NCI-H187 (cell line): Measurements from ENCODE around the gene DUSP6.
A peak's percentile ranks its signal among the peaks of the same experiment; 100 is the strongest.

Experiments
- DNase-seq, 2 experiments: peaks; one replicate each; lab custom pipeline; 2025; lab: John Stamatoyannopoulos, UW

Gene DUSP6, protein sequence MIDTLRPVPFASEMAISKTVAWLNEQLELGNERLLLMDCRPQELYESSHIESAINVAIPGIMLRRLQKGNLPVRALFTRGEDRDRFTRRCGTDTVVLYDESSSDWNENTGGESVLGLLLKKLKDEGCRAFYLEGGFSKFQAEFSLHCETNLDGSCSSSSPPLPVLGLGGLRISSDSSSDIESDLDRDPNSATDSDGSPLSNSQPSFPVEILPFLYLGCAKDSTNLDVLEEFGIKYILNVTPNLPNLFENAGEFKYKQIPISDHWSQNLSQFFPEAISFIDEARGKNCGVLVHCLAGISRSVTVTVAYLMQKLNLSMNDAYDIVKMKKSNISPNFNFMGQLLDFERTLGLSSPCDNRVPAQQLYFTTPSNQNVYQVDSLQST

DNA sequence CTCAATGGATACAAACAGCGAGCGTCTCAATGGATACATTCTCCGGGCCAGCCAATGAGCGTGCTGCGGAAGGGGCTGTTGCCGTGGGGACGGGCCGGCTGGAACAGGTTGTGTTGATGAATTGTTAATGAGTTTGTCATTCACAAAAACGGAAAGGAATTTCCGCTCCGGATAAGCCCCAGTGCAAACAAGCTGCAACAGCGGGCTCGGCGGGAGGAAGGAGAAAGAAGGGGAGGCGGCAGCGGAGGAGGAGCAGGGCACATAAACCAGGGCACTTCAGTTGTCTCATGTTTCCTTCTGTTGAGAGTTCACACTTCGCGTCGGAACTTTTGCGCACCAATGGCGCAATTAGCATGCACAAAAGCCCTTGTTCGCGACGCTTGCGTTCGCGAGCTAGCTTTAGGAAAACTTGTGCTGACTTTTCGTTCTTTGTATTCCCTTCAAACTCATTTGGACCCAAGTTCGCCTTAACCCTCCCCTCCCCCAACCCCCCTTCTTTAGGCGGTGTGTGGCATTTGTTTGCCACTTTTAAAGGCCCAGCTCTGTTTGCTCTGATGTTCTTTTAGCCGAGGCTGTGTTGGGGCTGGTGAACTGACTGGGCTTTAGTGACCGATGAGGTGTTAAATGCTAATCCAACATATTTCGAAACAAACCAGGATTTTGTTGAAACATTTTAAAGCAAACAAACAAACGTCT lies at the start of gene DUSP6:
TSS of gene DUSP6 (minus strand) at position 10 of the 696 bp plus-strand sequence. CDS start 462 bp downstream, outside the sequence.
- DNase-seq = peak; percentile 87 to 94

DNA sequence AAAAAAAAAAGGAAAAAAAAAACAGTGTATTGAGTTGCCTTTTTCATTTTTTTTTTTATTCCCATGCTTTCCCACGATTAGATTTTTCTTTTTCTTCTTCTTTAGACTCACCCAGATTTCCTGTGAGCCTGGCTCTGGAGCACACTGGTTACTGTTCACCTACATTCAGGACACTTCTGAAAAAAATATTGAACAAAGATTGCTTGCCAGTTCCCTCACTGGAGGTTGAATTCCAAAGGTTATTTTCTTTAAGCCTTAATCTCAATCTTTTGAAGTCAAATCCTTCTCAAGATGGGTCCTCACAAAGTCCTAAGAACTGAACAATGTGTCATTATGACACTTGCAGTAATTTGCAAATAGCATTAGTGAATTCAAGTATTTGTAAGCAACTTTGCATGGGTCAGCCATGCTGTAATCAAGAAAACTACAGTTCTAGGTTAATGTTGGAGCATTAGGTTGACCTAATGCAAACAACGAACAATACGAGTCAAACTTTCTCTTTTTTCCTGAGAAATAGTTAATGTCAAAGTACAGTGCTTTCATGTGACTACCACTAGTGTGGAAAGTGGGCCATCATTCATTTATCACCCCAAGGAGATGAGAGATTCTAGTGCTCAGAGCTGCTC lies 49.2 kb upstream of the DUSP6 start:
- no peak for DNase-seq

DNA sequence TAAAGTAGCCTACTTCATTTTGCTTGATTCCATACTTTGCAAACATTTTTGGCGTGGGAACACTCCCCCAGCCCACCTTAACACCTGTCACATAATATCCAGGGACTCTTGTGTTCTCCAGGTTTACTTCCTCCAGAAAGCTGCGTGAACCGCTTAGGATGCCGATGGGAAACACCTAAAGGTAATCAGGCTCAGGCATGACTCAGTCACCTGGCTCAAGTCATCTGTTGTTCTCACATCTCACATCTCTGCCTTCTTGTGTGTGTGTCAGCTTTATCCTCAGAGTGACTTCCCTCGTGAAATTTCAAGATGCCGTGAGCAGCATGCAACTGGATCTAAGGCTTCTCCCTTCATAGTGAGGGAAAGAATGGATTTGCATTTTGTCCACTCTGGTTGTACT lies 48.1 kb upstream of the DUSP6 start:
- no peak for DNase-seq

DNA sequence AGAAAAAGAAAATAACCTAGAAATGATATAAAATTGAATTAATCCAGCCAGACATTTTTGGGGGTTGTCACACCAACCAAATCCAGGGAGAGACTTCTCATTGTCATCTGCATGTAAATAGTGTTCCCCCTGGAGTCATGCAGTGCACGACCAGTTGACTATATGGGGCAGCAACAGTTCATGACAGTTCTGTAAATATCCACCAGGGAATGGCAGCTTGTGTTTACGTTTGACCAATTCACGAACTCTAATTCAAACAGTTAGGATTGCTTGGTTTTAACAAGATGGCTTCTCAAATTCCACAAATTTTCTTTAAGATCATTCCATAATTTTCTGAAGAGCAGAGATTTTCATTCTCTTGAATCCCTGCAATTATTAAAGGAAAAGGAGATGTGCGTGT lies 43.4 kb upstream of the DUSP6 start:
- DNase-seq = no peak

DNA sequence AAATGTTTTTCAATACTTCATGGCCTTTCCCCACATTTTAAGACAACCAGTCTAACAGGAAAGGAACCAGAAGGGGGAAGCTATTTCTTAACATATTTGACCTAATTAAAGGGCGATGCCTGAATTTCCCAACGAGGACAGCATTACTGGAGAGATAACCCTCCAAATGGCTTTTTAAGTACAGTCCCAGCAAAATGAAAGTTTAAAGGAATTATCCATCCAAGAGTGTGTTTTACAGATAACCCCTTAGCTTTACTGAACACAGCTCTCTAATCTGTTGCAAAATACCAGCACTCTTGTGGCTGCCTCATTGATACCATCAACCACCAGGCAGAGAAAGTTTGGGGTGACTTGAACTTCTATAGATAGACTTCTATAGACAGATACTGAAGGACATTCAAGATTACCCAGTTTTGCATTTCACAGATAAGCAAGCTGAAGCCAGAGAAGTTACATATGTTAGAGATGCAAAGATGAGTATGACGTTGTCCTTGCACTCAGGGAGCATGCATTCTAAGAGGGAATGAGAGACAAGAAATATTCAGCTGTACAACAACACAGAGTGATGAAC lies 41.3 kb upstream of the DUSP6 start:
- no peak for DNase-seq

DNA sequence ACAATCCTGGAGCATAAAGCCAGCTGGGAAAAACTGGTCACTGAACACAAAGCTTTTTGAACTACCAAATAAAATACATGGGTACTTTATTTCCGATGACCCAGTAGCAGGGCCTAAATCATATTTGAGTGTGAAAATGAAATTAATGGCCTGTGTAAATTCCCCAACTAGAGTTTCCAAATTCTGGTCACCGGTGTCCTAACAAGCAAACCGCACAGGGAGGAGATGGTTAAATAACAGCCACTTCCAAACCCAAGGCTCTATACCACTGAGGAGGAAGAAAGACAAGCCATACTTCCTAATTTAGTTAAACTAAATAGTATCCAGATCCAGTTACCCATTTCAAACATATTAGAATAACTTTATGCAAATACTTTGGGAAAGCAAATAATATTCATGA lies 40.1 kb upstream of the DUSP6 start:
- no peak for DNase-seq

DNA sequence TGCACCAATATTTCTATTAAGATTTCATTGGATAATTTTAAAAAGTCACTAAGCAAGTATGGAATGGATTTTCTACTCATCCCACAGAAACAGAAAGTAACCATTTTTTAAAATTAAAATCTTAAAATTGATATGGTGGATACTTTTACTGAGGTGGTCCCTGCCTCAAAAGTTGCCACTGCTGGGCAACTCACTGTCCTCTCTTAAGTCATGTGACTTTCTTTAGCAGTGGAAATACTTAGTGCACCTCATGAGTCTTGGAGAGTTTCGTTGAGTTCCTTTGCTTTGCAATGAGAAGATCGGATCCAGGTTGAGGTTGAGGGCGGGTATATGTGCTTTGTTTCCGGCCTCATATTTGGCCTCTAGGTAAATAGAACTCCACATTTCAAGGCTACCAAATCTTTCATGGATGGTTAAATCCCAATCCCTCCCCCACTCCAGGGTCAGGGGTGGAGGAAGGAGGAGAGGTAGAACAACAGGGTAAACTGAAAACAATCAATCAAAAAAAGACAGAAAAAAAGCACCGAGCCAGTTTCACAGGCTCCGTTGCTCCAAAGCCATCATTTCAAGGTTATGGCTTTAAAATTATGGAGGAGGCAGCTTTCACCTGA lies 39.5 kb upstream of the DUSP6 start:
- no peak for DNase-seq

DNA sequence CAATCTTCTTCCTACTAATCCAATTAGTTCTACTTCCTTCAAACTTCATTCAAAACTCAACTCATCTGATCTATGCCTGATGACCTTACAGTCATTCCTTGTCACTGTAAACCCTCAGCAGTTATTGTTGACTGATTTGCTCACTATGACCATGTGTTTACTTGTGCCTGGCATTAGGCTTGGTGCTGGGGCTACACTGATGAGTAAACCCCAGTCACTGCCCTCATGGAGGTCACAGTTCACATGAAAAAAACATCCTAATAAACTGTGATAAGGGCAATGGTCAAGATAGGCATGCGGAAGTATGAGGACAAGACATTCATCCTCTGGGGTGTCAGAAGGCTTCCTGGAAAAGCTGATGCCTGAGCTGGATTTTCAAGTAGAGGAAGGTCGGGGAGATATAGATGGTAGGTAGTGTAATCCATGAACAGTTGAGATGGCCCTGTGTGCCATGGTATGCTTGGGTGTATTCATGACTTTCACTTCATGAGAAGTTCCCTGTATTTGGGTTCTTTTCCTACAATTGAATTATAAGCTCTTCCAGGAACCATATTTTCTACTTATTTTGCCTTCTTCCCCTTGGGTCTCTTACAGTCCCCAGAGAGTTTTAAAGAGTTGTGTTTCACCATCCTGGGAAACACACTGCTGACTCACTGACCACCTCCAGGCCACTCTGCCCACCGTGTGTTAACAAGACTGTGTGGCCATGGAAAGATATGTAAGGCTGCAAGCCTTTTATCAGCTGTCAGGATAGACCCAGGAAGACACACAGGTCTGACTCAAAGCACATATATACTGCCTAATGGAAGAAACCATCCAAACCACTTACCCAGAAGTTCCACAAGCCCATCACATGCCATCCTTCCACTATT lies 38.7 kb upstream of the DUSP6 start:
- no peak for DNase-seq

DNA sequence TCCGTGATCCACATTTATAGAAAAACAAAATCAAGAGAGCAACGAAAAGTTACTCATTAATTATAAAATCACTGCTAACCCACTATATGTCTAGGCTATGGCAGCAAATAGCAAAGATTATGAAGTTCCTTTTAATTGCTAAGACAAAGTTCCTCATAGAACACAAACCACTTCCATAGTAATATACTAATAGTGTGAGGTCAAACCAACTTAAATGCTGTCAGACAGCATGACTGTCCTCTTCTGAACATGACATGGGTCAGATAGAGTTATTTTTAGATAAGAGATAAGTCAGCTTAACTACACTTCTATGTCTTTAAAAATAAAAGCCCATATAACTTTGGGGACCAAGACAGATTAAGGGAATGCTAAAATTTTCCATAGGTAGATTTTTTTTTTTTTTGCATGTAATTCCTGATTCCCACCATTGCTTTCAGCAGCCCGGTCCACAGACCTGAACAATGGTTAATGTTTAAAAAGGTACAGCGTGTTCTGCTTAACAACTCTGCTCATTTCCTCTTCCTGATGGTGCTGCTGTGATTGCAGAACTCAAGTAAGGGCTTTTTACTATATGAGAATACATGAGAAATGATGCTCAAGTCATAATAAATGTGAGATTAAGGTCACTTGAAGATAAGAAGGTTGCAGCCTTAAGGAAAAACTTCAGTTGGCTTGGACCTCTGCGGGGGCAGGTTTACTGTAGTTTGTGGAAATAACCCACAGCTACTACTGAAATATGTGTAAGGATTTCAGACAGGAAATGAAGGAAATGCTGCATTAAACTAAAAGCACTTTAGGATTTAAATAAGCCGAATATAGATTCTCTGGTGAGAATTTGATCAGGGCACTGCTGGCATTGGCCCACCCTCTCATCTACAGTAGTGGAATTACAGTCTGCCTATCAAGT lies 37.7 kb upstream of the DUSP6 start:
- DNase-seq = no peak

DNA sequence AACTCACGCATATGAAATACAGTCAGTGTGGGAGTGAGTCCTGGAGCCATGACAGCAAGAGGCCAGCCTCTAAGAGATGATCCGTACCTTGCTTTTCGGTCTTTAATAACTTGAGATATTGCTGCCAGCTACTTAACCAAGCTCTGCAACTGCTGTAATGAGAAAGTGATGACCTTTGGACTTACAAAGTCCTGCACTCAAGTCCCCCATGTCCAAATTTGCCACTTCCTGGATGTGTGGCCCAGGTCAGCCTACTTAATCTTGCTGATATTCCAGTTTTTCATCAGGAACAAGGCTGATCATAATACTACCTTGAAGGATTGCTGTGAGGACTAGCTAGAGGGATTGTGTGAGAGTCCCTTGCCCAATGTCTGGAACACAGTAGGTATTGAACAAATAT lies 33.8 kb upstream of the DUSP6 start:
- no peak for DNase-seq

DNA sequence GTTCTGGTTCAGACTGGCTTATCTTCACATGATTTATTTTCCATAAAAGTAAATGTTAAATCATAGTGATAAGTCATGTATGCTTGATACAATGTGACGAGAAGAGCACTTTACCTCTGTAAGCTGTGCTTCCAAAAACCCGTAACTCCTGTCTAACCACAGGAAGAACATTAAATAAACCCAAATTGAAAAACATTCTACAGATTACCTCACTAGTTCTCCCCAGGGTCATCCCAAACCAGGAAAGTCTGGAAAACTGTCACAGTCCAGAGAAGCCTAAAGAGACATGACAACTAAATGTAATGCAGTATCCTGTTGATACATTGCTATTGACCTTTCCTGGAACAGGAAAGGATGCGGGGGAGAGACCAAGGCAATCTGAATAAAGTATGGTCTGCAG lies 32.5 kb upstream of the DUSP6 start:
- DNase-seq = no peak

DNA sequence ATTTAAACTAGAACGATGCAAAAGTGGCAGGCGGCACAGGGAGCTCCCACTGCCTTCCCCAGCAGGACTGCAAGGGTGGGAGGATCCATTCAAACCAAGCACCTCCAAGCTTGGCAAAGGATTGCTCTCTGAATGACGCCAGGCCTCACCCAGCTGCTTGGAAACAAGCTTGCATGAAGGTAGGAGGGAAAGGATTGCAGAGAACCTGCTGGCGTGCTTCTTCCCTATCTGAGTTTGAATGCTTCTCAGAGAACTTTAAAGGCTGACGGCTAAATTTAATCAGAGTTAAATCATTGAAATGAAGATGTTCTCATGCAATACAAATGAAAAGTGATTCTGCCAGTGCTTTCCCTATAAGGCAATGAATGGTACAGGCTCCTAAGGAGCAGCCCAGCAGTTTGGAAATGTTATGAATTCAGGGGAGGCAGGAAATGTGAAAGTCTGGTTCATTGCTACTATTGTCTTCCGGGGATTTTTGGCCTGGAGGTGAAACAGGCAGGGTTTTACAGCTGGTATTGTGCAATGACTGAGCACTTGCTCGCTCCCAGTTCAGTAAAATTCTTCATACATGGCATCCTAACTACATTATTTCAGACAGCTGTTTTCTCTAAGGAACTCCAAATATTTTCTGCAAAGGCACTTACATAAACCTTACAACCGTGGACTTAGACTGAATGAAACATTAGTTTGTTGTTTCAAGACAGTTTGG lies 31.9 kb upstream of the DUSP6 start:
- no peak for DNase-seq

DNA sequence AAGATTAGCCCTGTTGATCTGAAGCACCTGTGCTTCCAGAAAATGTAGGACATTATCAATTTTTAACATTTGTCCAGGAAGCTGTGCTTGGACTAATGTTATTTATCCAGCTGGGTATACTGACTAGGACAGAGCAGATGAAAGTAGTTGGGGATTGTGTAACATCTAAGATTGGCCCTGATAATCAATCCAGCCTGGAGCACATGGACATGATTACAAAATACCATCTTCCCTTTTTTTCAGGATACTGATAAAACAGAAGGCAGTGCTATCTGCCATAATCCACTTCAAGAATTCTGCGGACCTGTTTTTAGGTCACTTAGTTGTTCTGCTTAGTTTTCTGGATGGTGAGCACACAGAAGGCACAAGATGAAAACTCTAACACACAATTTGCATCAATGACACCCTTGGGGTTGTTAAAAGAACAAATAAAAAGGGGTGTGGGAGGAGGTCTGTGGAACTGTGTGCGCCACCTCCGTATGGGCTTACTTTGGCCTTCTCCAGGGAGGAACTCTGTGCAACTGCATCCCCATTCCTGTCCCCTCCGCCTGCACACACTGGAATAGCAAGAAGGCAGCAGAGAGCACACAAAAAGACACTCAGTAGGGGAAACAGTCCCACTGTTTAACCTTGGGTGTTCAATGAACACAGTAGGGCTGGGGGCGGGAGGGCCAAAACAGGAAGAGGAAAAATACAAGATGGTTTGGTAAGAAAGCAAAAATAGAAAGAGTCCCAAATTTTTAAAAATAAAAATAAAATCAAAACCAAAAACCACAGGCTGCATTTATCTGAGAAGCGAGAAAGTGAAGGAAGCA lies 31.1 kb upstream of the DUSP6 start:
- no peak for DNase-seq

DNA sequence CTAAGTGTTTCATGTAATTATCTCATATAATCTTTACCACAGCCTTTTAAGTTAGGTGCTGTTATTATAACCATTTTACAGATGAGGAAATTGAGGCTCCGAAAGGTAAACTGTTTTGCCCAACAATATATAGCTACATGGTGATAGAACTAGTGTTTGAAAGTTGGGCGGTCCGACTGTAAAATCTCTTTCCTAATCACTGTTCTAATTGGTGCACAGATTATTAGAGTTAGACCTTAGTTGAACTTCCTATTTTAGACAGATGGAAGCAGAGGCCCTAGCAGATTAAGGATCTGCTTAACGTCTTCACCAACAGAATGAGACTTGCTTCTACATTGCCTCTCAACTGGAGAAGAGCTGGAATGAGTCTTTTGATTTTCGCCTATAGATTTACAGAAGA lies 30.0 kb upstream of the DUSP6 start:
- no peak for DNase-seq

DNA sequence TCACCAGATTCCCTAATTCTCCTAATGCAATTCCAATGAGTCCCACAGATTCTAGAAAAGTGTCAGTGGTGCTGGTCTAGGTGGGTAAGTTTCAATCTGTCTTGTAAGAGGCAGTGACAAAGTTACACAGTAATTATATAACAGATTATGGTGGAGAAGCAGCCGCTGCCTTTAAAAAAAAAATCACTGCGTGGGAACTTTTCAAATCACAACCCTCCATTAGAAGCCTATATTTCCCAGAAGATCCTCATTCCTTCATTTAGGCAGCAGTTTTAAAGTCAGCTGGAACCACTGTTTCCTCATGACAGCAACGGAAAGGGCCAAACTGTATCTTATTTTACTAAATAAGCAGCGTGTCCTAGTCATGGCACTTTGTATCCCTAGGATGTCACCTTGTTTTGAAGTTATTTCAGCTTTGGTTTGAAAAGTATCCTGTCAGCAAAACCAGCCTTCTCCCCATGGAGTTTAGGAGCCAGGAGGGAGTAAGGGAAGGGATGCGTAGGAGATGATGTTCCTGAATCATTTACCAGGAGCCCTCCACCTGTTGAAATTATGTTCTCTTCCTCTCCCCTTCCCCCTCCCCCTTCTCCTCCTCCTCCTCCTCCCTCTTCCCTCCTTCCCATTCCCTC lies 27.7 kb upstream of the DUSP6 start:
- DNase-seq = no peak

DNA sequence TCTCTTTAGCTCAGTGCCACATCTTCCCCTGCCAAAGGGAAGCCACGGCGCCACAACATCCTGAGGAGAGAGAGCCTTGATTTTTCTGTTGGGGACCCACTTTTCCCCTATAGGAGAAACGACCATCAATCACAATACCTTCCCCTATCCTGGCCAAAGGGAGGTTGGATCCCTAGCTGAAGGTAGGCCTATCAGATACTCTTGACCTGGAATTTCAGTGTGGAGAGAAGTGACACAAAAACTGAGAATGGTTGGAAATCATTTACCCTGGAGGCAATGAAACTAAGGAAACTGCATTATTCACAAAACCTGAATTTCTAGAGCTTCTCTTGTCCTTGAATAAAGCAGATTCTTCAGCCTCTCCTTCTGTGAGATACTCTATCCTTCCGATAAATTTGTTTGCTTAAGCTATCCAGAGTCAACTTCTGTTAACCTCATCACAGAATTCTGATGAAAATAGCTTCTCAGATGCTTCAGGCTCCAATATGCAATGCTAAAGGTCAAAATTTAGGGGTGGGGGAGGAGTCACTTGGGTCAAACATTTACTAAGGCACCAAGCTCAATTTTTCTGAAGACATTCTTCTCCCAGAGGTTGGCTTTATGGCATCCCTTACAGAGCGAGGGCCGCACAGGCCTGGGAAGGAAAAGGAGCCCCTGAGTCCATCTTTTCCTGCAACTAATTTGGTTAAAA lies 27.0 kb upstream of the DUSP6 start:
- no peak for DNase-seq

DNA sequence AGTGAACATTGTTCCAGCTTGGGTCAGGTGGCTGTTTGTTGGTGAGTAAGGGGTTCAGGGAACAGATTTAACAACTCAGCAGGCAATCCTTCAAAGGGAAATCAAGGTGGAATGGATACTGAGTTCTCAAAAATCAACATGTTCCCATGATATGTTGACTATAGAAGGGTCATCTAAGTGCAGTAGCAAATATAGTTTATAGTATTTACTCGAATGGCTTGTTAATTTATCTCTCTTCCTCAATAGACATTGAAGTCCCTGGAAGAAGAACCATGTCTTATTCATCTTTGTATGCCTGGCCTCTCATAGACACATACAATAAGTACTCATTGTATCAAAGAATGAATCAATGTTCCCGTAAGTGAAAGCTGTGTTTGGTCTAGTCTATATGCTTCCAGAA lies 24.5 kb upstream of the DUSP6 start:
- DNase-seq = no peak

DNA sequence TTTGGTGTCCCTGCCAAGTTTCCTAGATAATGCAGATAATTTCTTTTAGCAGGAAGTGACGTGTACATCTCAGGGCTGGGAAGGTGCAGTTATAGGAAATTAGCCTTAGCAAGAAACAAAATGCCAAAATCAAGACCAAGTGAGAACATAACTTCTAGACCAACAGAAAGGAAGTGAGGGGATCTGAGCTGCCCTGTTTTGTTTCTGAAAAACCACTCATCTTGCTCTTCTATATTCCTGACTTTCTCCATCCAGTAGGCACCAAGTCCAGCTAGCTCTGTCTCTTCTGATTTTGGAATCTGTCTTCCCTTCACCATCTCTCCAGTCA lies 23.9 kb upstream of the DUSP6 start:
- no peak for DNase-seq
